GM19023 (cell line): Measurements from ENCODE around the gene ADAMTSL4.
"Not testable (repeated sequence)": the region's sequence is repeated elsewhere in the genome, so short reads cannot be mapped to it uniquely, and the experiment has no call there.

ENCODE experiments used
- ATAC-seq: cut with Tn5 transposase; IDR thresholded peaks from one replicate; pipeline ENCODE4 v1.9.1; 2021; ENCODE audit warnings: mild to moderate bottlenecking, moderate library complexity; ENCODE audit not compliant: unreplicated experiment

Gene ADAMTSL4

DNA sequence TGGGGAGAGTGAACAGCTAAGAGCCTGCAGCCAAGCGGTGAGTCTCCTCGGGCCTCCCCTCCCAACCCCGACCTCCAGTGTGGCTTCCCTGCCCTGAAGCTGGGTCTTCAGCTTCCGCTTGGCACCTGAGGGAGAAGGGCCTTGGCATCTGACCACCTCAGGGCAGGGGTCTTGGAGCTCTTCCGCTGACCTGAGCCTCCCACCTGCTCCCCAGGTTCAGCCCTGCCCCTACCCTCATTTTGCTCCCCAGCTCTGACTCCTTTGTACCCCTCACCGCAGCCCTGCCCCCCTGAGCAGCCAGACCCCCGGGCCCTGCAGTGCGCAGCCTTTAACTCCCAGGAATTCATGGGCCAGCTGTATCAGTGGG is 4.9 kb downstream of the ADAMTSL4 start:
- ATAC-seq = no peak

- no peak for ATAC-seq
Measured at GRCh38 chr1:150555198-150555970, 6.2 kb downstream of the ADAMTSL4 start.

DNA sequence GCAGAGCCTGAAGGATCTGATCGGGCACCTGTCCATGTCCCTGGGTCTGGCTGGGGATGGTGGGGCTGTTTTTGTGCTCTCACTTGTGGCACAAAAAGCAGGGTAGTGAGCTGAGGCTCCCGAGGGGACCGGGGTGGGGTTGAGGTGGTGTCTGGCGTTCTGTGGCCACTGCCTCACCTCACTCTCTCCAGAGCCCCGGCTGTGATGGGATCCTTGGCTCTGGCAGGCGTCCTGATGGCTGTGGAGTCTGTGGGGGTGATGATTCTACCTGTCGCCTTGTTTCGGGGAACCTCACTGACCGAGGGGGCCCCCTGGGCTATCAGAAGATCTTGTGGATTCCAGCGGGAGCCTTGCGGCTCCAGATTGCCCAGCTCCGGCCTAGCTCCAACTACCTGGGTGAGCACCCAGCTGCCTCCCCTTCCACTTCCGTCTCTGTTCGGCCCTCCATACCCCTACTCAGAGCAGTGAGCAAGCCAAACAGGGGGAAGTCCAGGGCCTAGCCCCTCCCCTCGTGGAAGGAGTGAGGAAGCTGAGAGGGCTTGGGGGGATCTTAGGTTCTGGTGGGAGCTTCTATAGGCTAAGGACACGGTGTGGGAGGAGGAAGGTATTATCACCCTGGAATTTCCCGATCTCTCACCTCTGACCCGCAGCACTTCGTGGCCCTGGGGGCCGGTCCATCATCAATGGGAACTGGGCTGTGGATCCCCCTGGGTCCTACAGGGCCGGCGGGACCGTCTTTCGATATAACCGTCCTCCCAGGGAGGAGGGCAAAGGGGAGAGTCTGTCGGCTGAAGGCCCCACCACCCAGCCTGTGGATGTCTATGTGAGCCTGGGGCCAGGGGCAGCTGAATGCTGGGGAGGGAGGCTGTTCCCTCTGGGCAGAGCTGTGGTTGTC is 7.0 kb downstream of the ADAMTSL4 start:
- no peak for ATAC-seq

GRCh38 chr1:150557065-150557600 is 7.9 kb downstream of the ADAMTSL4 start:
- ATAC-seq = no peak

- no peak for ATAC-seq
Measured at GRCh38 chr1:150557813-150558212, 8.6 kb downstream of the ADAMTSL4 start.

DNA sequence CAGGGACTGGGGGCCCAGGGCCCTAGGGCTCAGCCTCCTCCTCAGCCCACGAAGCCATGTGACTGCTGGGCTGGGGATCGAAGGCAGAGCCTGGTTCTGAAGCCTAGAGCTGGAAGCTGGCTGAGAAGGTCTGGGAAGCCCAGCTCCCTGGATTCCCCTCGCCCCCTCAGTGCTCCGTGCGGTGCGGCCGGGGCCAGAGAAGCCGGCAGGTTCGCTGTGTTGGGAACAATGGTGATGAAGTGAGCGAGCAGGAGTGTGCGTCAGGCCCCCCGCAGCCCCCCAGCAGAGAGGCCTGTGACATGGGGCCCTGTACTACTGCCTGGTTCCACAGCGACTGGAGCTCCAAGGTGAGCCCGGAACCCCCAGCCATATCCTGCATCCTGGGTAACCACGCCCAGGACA is 9.1 kb downstream of the ADAMTSL4 start:
- no peak for ATAC-seq

DNA sequence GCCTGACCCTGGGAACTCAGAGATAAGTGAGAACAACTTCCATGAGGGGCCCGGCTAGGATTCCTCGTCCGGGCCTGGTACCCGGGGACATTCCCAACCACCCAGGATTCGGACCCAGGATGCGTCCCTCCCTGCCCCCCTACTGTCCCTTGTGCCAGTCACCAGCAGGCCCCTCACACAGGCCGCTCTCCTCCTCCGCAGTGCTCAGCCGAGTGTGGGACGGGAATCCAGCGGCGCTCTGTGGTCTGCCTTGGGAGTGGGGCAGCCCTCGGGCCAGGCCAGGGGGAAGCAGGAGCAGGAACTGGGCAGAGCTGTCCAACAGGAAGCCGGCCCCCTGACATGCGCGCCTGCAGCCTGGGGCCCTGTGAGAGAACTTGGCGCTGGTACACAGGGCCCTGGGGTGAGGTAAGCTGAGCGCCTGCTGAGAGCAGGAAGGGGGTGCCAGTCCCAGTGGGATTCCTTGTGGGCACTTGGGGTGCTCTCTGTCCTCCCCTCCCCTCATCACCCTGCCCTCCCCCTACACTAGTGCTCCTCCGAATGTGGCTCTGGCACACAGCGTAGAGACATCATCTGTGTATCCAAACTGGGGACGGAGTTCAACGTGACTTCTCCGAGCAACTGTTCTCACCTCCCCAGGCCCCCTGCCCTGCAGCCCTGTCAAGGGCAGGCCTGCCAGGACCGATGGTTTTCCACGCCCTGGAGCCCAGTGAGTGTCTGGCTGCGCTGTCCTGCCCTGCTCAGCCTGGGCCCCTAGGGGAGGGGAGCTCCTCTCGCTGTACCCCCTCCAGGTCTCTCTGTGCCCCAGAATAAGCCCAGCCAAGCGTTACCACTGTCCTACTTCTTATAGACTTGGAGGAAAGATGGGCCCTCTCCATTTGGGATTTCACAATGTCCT is 9.8 kb downstream of the ADAMTSL4 start:
- ATAC-seq = no peak

DNA sequence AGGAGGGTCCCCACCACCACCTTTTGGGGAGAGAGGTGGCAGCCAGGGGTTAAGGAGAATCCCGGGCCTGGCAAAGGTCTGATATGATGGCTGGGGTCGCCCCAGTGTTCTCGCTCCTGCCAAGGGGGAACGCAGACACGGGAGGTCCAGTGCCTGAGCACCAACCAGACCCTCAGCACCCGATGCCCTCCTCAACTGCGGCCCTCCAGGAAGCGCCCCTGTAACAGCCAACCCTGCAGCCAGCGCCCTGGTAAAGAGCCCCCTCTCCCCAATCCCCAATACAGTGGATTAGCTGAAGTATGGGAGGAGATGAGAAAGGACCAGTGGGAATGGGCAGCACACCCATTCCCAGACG is 10.4 kb downstream of the ADAMTSL4 start:
- ATAC-seq = no peak

DNA sequence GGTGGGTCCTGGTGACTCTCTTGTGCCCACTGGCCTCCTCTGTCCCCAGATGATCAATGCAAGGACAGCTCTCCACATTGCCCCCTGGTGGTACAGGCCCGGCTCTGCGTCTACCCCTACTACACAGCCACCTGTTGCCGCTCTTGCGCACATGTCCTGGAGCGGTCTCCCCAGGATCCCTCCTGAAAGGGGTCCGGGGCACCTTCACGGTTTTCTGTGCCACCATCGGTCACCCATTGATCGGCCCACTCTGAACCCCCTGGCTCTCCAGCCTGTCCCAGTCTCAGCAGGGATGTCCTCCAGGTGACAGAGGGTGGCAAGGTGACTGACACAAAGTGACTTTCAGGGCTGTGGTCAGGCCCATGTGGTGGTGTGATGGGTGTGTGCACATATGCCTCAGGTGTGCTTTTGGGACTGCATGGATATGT is 10.8 kb downstream of the ADAMTSL4 start:
- ATAC-seq = no peak

DNA sequence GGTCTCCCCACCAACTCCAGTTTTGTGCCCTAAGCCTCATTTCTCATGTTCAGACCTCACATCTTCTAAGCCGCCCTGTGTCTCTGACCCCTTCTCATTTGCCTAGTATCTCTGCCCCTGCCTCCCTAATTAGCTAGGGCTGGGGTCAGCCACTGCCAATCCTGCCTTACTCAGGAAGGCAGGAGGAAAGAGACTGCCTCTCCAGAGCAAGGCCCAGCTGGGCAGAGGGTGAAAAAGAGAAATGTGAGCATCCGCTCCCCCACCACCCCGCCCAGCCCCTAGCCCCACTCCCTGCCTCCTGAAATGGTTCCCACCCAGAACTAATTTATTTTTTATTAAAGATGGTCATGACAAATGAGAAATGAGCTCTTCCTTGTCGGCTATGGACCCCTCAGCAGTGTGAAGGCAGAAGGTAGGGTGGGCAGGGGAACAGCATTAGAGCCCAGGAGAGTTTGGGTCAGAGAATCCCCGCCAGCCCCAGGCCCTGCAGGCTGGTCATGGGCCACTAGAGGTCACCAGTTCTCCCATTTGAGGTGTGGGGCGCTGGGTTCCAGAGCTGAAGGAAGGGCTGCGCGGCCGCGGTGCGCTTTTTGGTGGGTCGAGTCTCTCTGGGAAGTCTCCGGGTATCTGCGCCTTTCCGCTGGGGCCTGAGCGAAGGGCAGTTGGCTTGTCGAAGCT is 11.5 kb downstream of the ADAMTSL4 start:
- ATAC-seq = no peak

DNA sequence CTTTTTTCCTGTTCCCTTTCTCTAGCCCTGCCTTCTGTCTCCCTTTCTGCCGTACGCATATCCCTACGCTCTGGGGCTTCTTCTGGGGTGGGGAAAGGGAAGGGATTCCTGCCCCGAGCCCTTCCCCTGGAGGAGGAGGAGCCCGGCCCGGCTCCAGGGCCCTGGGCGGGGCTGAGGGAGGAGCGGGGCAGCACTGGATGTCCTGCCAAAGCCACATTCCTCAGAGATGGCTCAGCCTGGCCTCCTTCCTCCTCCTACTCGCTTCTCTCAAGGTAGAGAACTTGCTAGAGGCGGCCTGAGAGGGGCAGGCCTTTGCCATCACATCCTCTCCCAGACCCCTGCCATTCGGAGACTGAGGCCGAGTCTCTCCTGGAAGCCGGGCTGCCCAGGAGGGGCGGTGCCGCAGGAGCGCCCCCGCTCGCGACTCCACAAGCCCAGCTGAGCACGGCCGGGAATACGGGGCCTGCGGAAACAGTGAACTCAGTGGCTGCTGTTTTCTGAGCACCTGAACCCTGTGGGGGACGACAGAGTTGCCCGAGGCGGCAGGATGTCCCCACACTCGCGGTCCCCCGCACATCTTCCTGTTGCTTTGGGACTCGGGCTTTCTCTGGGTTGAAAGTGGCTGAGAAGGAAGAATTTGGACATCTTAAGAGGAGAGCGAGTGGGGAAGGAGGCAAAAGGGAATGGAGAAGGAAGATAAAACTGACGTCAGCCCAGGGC is 12.2 kb downstream of the ADAMTSL4 start:
- ATAC-seq = no peak

- ATAC-seq = peak; percentile 38
Measured at GRCh38 chr1:150561974-150562445, 12.8 kb downstream of the ADAMTSL4 start.

GRCh38 chr1:150562446-150563339 is 13.5 kb downstream of the ADAMTSL4 start:
- ATAC-seq = peak; percentile 37

DNA sequence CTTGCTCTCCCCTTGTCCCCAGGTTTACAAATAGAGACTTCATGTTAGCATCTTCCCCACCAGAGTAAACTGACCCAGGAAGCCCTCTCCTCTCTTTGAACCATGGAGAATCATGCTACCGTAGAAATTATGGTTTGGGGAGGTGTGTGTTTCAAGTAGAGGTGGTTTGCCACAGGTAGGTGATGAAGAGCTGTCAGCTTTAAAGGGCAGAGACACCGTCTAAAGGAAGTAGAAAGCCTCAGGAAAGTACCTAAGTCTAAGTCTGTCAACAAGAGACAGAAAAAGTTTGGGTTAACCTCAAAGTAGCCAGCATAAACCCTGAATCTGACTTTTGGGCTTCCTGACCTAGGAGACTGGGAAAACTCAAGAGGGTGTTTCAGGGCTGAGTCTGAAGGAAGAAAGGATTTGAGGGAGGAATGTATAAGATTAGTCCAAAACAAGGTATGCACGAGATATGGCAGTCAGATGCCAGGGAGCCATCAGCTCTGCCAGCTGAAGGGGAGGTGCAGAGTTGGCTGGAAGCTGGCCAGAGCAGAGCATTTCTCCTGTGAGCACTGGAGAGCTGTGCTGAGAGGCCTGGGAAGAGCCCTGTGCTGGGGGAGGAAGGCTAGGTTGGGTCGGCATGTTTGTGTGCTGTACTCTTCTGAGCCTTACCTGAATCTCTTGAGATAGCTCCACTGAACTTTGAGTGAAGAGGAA is 14.3 kb downstream of the ADAMTSL4 start:
- peak; percentile 18 for ATAC-seq

DNA sequence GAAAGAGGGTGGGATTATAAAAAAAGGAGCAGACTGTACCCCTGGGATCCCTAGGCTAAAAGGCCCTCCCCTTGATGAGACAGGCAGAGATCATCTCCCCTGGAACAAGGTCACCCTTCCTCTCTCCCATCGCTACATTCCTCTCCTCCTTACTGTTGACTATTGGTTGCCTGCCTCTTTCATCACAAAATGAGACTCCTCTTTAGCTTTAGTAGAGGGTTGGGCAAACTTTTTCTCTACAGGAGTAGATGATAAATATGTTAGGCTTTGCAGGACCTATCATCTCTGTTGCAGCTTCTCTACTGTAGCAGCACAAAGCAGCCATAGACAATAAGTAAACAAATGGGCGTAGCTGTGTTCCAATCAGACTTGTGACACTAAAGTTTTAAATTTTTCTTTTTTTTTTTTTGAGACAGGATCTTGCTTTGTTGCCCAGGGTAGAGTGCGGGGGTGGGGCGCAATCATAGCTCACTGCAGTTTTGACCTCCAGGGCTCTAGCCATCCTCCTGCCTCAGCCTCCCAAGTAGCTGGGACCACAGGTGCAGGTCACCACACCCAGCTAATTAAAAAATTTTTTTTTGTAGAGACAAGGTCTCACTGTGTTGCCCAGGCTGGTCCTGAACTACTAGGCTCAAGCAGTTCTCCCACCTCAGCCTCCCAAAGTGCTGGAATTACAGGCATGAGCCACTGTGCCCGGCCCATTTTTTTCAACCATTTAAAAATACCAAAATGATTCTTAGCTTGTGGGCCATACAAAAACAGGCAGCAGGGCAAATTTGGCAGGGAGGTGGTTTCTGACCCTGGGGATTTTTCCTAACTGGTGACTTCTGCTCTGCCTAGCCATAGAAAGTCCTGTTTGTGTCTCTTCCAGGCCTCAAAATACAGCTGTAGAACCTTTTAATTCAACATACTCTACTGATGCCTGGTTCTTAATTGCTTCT is 15.1 kb downstream of the ADAMTSL4 start:
- ATAC-seq = no peak

GRCh38 chr1:150565240-150565991 is 16.2 kb downstream of the ADAMTSL4 start:
- not testable (repeated sequence) for ATAC-seq
